ENCODE data around the gene SCAPER. TPM values are rescaled to one million over a fixed set of nuclear protein-coding genes. Genes with fewer than 3 reads are reported as not detected.

Gene SCAPER, protein sequence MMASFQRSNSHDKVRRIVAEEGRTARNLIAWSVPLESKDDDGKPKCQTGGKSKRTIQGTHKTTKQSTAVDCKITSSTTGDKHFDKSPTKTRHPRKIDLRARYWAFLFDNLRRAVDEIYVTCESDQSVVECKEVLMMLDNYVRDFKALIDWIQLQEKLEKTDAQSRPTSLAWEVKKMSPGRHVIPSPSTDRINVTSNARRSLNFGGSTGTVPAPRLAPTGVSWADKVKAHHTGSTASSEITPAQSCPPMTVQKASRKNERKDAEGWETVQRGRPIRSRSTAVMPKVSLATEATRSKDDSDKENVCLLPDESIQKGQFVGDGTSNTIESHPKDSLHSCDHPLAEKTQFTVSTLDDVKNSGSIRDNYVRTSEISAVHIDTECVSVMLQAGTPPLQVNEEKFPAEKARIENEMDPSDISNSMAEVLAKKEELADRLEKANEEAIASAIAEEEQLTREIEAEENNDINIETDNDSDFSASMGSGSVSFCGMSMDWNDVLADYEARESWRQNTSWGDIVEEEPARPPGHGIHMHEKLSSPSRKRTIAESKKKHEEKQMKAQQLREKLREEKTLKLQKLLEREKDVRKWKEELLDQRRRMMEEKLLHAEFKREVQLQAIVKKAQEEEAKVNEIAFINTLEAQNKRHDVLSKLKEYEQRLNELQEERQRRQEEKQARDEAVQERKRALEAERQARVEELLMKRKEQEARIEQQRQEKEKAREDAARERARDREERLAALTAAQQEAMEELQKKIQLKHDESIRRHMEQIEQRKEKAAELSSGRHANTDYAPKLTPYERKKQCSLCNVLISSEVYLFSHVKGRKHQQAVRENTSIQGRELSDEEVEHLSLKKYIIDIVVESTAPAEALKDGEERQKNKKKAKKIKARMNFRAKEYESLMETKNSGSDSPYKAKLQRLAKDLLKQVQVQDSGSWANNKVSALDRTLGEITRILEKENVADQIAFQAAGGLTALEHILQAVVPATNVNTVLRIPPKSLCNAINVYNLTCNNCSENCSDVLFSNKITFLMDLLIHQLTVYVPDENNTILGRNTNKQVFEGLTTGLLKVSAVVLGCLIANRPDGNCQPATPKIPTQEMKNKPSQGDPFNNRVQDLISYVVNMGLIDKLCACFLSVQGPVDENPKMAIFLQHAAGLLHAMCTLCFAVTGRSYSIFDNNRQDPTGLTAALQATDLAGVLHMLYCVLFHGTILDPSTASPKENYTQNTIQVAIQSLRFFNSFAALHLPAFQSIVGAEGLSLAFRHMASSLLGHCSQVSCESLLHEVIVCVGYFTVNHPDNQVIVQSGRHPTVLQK (N-terminal part only)
- total RNA-seq, result 10 to 100 TPM; 14.4 to 67.1 (median 27.6) TPM

- WGBS, 2 donors, result 1 to 4% methylated on average over 24 to 42 of the region's 78 CpGs
- no peaks in the 10 kb centered on the region for H3K36me3 ChIP-seq
- TF ChIP-seq POLR2AphosphoS5 (IDR thresholded peaks at IDR 0.05), result peak in 1 of 2 donors; percentile 95
- peak in 1 of 4 donors; percentile 72 for TF ChIP-seq EP300 (IDR thresholded peaks at IDR 0.05)
- peak in 2 of 6 experiments; percentile 30 to 44 for TF ChIP-seq CTCF (IDR thresholded peaks at IDR 0.05)
- TF ChIP-seq POLR2A (IDR thresholded peaks at IDR 0.05), result peak in 3 of 4 donors; percentile 69 to 85 (median 70)
- no peaks in the 10 kb centered on the region for H3K27me3 ChIP-seq
- H3K4me3 ChIP-seq, result peak within 1 kb of the TSS; percentile 75 to 96 (median 83)
- peak within 1 kb of the TSS; percentile 93 to 96 (median 95) for H3K27ac ChIP-seq
- ATAC-seq (ENCODE audit: low FRiP score in 2 of 2) (peak; percentile 95 to 98), DNase-seq (peak; percentile 96 to 98)
- peaks cover 27 to 31% (median 29%) of the 10 kb centered on the region in 4 donors for H3K4me1 ChIP-seq
- no peaks in the 10 kb centered on the region for H3K9me3 ChIP-seq
Measured at GRCh38 chr15:76905013-76905839, at the start of gene SCAPER. SCAPER (minus strand) TSS chr15:76905340; CDS start chr15:76883817, 21,523 bp downstream.

GRCh38 chr15:76954744-76955143 lies 49.6 kb upstream of the SCAPER start:
- Histone ChIP-seq H3K4me1 (no peaks in the 10 kb centered on the region), H3K27ac (no peak overlapping the region), H3K27me3 (no peaks in the 10 kb centered on the region), H3K4me3 (no peak overlapping the region), H3K9me3 (no peaks in the 10 kb centered on the region), H3K36me3 (peaks cover 0 to 10% (median 4%) of the 10 kb centered on the region in 4 donors)
- DNase-seq (no peak), ATAC-seq (ENCODE audit: low FRiP score in 2 of 2) (no peak)
- 79 to 81% methylated on average over 2 of the region's 2 CpGs for WGBS, 2 donors
- TF ChIP-seq CTCF (IDR thresholded peaks at IDR 0.05), result no peak

DNA sequence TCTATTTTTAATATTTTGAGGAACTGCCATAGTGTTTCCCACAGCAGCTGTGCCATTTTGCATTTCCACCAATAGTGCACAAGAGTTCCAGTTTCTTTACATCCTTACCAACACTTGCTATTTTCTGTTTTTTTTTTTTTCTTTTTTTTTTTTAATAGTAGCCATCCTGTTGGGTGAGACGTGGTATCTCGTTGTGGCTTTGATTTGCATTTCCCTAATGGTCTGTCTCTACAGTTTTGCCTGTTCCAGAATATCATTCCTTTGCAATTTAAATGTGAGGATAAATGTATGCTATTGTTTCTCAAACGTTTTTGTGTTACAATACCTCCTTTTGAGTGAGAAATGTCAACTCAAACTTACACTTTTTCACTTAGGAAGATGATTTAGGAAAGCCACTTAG lies 48.8 kb upstream of the SCAPER start:
- DNase-seq (no peak), ATAC-seq (ENCODE audit: low FRiP score in 2 of 2) (no peak)
- Histone ChIP-seq H3K36me3 (peaks cover 3 to 17% (median 7%) of the 10 kb centered on the region in 4 donors), H3K4me3 (no peak overlapping the region), H3K27me3 (no peaks in the 10 kb centered on the region), H3K27ac (no peak overlapping the region), H3K9me3 (no peaks in the 10 kb centered on the region), H3K4me1 (no peaks in the 10 kb centered on the region)
- TF ChIP-seq CTCF (IDR thresholded peaks at IDR 0.05) (no peak), POLR2AphosphoS5 (IDR thresholded peaks at IDR 0.05) (no peak), EP300 (IDR thresholded peaks at IDR 0.05) (no peak), POLR2A (IDR thresholded peaks at IDR 0.05) (no peak)
- WGBS, 2 donors, result 58 to 61% methylated on average over 3 of the region's 3 CpGs

- Histone ChIP-seq H3K27ac (no peak overlapping the region), H3K27me3 (no peaks in the 10 kb centered on the region), H3K4me1 (no peaks in the 10 kb centered on the region), H3K36me3 (peaks cover 3 to 34% (median 11%) of the 10 kb centered on the region in 4 donors), H3K4me3 (no peak overlapping the region), H3K9me3 (no peaks in the 10 kb centered on the region)
- no peak for DNase-seq
- no peak for TF ChIP-seq POLR2AphosphoS5 (IDR thresholded peaks at IDR 0.05)
- TF ChIP-seq EP300 (IDR thresholded peaks at IDR 0.05), result no peak
- no peak for TF ChIP-seq CTCF (IDR thresholded peaks at IDR 0.05)
- no peak for TF ChIP-seq POLR2A (IDR thresholded peaks at IDR 0.05)
- WGBS, 2 donors, result 79 to 100% methylated on average over 1 of the region's 1 CpG
- ATAC-seq (ENCODE audit: low FRiP score in 2 of 2), result no peak
Measured at GRCh38 chr15:76951220-76951619, 46.1 kb upstream of the SCAPER start.

Data from upper lobe of left lung (tissue), 6 donors.